Fibroblast of pulmonary artery (primary cell): ENCODE results near the gene WRAP53.

Experiments
- DNase-seq: peaks from one replicate; pipeline ENCODE4 v3.0.0-alpha.2; 2010; ENCODE audit warnings: low read depth
- H3K4me3 ChIP-seq: replicated peaks from 2 replicates; pipeline ENCODE4 v1.5.1; 2011; ENCODE audit warnings: low read depth, mild to moderate bottlenecking, control low read depth, low read length, moderate library complexity
- TF ChIP-seq, protein P1 (sequence below): IDR thresholded peaks from 2 replicates; pipeline ENCODE4 v1.5.1; 2011; ENCODE audit warnings: mild to moderate bottlenecking, control low read depth, low read length, inconsistent platforms; ENCODE audit errors: missing control alignments

The WRAP53 gene

DNA sequence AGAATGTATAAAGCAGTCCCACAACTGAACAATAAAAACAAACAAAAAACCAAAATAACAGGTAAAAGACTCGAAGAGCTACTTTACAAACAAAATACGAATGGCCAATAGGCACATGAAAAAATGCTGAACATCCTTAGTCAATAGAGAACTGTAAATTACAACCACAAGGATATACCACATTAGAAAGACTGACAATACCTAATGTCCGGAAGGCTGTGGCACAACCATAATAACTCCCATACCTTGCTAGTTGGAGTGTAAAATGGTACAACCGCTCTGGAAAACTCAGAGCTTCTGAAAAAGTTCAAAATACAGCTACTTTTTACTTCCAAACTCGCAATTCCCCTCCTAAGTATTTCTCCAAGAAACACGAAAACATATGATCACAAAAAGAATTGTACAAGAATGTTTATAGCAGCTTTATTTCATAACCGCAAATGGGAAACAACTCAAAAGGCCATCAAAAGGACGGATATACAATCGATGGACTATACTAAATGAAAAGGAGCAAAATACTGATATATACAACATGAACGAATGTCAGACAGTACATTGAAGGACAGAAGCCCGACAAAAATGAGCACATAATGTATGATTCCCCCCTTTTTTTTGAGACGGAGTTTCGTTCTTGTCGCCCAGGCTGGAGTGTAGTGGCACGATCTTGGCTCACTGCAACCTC lies 3.3 kb upstream of the WRAP53 start:
- H3K4me3 ChIP-seq, result peak overlapping the region; percentile 99
- TF ChIP-seq, protein P1, sequence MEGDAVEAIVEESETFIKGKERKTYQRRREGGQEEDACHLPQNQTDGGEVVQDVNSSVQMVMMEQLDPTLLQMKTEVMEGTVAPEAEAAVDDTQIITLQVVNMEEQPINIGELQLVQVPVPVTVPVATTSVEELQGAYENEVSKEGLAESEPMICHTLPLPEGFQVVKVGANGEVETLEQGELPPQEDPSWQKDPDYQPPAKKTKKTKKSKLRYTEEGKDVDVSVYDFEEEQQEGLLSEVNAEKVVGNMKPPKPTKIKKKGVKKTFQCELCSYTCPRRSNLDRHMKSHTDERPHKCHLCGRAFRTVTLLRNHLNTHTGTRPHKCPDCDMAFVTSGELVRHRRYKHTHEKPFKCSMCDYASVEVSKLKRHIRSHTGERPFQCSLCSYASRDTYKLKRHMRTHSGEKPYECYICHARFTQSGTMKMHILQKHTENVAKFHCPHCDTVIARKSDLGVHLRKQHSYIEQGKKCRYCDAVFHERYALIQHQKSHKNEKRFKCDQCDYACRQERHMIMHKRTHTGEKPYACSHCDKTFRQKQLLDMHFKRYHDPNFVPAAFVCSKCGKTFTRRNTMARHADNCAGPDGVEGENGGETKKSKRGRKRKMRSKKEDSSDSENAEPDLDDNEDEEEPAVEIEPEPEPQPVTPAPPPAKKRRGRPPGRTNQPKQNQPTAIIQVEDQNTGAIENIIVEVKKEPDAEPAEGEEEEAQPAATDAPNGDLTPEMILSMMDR, result no peak
- no peak for DNase-seq

DNA sequence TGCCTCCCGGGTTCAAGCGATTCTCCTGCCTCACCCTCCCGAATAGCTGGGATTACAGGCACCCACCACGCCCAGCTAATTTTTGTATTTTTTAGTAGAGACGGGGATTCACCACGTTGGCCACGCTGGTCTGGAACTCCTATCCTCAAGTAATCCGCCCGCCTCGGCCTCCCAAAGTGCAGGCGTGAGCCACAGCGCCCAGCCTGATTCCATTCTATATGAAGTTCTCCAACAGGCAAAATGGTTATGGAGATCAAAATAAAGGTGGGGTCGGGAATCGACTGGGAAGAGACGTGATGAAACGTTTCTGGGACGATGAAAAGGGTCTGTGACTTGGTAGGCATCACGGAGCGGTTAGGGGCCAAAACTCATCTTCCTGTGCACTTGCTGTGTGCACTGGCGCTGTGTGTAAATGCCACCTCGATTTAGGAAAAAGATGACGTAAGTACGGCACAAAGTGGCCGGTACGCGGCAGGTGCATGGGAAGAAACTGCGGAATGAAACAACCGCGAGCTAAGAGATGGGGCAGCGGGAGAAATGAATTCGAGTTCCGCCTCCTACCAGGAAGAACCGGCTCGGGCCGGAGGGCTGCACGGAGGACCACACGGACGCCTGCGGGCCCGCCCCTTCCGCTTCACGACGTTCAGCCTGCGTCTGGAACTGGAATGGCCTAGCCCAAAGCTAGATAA lies 2.6 kb upstream of the WRAP53 start:
- TF ChIP-seq, protein P1, result no peak
- DNase-seq, result peak; percentile 95
- peak overlapping the region; percentile 99 for H3K4me3 ChIP-seq

DNA sequence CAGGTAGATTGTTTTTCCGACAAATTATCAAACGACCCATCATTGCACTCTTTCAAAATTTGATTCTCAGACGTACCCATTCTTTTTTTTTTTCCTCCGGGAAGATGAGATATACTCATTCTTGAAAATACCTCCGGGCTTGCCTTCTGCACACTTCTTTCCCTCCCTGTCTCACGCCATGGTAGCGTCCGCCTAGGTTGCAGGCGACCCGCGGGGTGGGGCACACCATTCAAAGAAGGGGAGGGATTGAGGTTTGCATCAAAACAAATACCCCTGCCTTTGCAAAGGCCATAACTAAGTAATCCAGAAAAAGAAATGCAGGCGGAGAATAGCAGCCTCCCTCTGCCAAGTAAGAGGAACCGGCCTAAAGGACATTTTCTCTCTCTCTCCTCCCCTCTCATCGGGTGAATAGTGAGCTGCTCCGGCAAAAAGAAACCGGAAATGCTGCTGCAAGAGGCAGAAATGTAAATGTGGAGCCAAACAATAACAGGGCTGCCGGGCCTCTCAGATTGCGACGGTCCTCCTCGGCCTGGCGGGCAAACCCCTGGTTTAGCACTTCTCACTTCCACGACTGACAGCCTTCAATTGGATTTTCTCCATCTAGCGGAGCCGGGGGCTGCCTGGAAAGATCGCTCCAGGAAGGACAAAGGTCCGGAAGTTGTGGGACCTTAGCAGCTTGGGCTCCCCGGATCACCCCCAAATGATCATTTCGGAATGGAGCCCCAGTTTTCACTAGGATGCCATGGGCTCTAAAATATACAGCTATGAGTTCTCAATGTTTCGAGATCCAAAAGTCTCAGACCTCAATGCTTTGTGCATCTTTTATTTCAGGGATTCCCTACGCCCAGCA lies 1.8 kb upstream of the WRAP53 start:
- H3K4me3 ChIP-seq, result peak overlapping the region; percentile 99
- TF ChIP-seq, protein P1, result no peak
- peak; percentile 85 for DNase-seq

DNA sequence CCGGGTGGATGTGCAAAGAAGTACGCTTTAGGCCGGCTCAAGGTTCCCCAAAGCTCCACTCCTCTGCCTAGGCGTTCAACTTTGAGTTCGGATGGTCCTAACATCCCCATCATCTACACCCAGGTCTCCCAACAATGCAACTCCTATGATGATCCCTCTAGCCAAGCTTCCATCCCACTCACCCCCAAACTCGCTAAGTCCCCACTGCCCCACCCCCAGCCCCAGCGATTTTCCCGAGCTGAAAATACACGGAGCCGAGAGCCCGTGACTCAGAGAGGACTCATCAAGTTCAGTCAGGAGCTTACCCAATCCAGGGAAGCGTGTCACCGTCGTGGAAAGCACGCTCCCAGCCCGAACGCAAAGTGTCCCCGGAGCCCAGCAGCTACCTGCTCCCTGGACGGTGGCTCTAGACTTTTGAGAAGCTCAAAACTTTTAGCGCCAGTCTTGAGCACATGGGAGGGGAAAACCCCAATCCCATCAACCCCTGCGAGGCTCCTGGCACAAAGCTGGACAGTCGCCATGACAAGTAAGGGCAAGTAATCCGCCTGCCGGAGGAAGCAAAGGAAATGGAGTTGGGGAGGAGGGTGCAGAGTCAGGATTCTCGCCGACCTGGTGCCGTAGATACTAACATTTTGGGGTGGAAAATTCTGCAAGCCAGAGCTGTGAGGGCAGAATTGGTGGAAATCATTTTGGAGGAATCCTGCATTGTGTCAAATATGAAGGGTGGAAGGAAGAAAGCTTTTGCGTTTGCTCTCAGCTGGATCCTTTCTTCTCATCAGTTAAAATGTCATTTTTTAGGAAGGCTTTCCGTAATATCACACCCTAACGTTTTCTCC lies 987 bp upstream of the WRAP53 start, which contains the start of gene TP53:
Gene TP53 (minus strand): TSS at position 419 of the 836 bp plus-strand sequence. CDS start 10,896 bp downstream, outside the sequence.
- H3K4me3 ChIP-seq, result peak within 1 kb of the TSS; percentile 99
- DNase-seq, result peak; percentile 92
- TF ChIP-seq, protein P1, result peak; percentile 4

DNA sequence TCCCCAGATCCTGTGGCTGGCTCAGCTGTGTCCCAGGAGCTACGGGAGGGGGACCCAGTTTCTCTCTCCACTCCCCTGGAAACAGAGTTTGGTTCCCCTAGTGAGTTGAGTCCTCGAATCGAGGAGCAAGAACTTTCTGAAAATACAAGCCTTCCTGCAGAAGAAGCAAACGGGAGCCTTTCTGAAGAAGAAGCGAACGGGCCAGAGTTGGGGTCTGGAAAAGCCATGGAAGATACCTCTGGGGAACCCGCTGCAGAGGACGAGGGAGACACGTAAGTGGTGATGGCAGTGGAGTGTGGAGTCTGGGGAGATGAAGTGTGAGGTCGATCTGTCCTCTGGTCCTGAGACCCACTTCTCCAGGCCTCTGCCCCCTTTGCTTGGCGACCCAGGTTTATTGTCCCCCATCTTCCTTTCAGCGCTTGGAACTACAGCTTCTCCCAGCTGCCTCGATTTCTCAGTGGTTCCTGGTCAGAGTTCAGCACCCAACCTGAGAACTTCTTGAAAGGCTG lies 585 bp downstream of the WRAP53 start:
- TF ChIP-seq, protein P1, result no peak
- H3K4me3 ChIP-seq, result peak overlapping the region; percentile 62
- no peak for DNase-seq

DNA sequence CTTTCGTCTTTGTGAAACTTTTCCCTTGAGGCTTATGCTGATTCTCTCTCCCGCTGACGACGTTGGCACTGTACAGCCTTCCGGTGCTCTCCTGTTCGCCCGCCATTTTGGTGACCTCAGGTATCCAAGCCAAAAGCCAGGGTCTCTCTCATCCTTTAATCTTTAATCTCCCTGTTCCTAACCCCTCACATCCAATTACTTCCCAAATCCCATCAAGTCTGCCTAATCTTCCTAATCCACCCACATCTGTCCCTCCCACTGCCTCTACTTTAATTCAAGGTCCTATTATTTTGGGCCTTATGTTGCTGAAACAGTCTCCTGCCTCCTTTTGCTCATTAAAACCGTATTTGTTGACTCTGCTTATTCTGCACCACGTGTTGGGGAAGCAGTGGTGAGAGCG lies 7.3 kb downstream of the WRAP53 start:
- DNase-seq, result no peak
- H3K4me3 ChIP-seq, result no peak overlapping the region
- TF ChIP-seq, protein P1, result no peak
